Measurements from ENCODE around the gene ADPRM. TPM values are rescaled to one million over a fixed set of nuclear protein-coding genes. Genes with fewer than 3 reads are reported as not detected.

Gene ADPRM
- total RNA-seq, 1 donor from 2014 or later = 8.9 TPM

DNA sequence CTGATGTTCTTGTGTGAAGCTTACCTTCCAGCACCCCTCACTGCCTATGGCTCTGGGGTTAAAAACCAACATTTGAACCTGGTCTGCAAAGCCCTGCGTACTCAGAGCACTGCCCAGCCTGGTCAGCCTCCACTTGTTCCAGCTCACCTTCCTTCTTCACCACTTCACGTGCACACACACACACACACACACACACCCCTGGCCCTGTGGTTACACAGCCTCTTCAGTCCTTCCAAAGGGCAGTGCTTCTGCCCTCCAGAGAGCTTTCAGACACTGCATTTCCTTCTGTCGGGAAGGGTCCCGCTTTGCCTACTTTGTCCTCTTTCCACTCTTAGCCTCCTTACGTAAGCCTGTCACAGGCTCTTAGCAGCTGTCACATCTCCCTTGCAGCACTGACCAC lies 42.0 kb downstream of the ADPRM start:
- no peaks in the 10 kb centered on the region for H3K79me2 ChIP-seq (ENCODE audit: low read depth)
- no peak overlapping the region for H3K27ac ChIP-seq
- no peaks in the 10 kb centered on the region for H4K20me1 ChIP-seq (ENCODE audit: low read depth)
- H3F3A ChIP-seq (ENCODE audit: low read depth) = no peaks in the 10 kb centered on the region
- H3K4me1 ChIP-seq = no peaks in the 10 kb centered on the region
- Mint-ChIP-seq H3K4me1 (peaks cover 12% of the 10 kb centered on the region), H3K4me3 (no peak overlapping the region), H3K27me3 (ENCODE audit: insufficient read depth, low read depth) (peaks cover 6% of the 10 kb centered on the region), H3K27ac (no peak overlapping the region), H3K9me3 (no peaks in the 10 kb centered on the region), H3K36me3 (peaks cover under 1% of the 10 kb centered on the region)
- no peaks in the 10 kb centered on the region for H3K27me3 ChIP-seq
- no peaks in the 10 kb centered on the region for H3K9me3 ChIP-seq (ENCODE audit: low read depth)
- H2AFZ ChIP-seq (replicated peaks) = no peak overlapping the region
- no peak for DNase-seq (ENCODE audit: low spot score)
- no peaks in the 10 kb centered on the region for H3K36me3 ChIP-seq
- TF ChIP-seq EZH2phosphoT487 (IDR thresholded peaks at IDR 0.05) (no peak), EZH2 (IDR thresholded peaks at IDR 0.05) (no peak)
- TF ChIP-seq, protein P1, sequence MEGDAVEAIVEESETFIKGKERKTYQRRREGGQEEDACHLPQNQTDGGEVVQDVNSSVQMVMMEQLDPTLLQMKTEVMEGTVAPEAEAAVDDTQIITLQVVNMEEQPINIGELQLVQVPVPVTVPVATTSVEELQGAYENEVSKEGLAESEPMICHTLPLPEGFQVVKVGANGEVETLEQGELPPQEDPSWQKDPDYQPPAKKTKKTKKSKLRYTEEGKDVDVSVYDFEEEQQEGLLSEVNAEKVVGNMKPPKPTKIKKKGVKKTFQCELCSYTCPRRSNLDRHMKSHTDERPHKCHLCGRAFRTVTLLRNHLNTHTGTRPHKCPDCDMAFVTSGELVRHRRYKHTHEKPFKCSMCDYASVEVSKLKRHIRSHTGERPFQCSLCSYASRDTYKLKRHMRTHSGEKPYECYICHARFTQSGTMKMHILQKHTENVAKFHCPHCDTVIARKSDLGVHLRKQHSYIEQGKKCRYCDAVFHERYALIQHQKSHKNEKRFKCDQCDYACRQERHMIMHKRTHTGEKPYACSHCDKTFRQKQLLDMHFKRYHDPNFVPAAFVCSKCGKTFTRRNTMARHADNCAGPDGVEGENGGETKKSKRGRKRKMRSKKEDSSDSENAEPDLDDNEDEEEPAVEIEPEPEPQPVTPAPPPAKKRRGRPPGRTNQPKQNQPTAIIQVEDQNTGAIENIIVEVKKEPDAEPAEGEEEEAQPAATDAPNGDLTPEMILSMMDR (IDR thresholded peaks at IDR 0.05) = no peak
- H3K4me3 ChIP-seq = no peak overlapping the region
- no peak overlapping the region for H3K9ac ChIP-seq
- no peak overlapping the region for H3K4me2 ChIP-seq

DNA sequence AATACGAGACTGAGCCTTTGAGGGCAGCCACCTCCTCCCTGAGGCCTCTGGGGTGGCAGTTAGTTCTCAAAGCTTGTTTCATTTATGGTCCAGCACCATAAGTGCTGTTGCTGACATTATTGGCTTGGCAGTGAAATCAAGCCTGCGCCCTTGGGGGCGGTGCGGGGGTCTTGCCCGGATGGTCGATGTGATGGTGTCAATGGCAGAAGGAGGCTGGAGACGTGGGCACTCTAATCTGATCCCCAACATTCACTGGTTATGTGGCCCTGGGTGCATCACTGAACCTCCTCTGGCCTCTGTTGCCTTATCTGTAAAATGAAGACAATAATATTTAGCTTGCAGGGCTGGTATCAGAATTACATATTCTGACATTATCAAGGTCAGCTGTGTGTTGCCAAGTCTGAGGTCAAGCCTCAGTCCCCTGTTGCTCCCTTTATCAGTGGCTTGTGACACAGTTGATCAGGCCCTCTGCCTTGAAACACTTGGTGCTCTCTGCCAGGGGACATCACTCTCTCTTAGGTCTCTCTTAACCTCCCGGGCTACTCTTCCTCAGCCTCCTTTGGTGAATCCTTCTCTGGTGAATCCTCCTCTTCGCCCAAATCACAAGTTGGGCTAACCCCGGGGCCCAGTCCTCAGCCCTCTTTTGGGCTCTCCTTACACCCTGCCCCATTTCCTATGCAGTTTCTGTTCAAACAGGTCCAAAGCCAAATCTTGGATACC lies 44.2 kb downstream of the ADPRM start:
- Mint-ChIP-seq H3K9me3 (no peaks in the 10 kb centered on the region), H3K4me3 (no peak overlapping the region), H3K27ac (no peak overlapping the region), H3K4me1 (peaks cover 23% of the 10 kb centered on the region), H3K27me3 (ENCODE audit: insufficient read depth, low read depth) (peaks cover 4% of the 10 kb centered on the region), H3K36me3 (peaks cover 1% of the 10 kb centered on the region)
- Histone ChIP-seq H3K27ac (no peak overlapping the region), H2AFZ (replicated peaks) (no peak overlapping the region), H4K20me1 (ENCODE audit: low read depth) (no peaks in the 10 kb centered on the region), H3K9ac (no peak overlapping the region), H3K4me1 (no peaks in the 10 kb centered on the region), H3K4me2 (no peak overlapping the region), H3F3A (ENCODE audit: low read depth) (no peaks in the 10 kb centered on the region), H3K4me3 (no peak overlapping the region), H3K9me3 (ENCODE audit: low read depth) (no peaks in the 10 kb centered on the region), H3K79me2 (ENCODE audit: low read depth) (no peaks in the 10 kb centered on the region), H3K36me3 (no peaks in the 10 kb centered on the region), H3K27me3 (no peaks in the 10 kb centered on the region)
- TF ChIP-seq, protein P1 (IDR thresholded peaks at IDR 0.05) = no peak
- TF ChIP-seq EZH2phosphoT487 (IDR thresholded peaks at IDR 0.05) = no peak
- no peak for TF ChIP-seq EZH2 (IDR thresholded peaks at IDR 0.05)
- DNase-seq (ENCODE audit: low spot score) = no peak

DNA sequence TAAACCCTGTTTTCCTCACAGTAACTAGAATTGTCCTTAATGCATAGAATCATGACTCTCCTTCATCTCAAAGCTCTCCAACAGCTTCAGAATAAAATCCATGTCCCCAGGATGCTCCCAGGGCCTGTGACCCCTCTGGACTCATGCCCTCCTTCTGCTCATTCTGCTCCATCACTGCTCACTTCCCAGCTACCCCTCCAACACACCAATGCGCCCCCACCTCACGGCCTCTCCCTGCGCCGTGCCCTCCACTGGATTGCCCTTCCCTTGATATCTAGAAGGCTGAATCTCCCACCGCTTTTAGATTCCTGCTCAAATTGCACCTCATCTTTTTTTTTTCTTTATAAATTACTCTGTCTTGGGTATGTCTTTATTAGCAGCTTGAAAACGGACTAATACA lies 45.0 kb downstream of the ADPRM start:
- TF ChIP-seq, protein P1 (IDR thresholded peaks at IDR 0.05) = no peak
- TF ChIP-seq EZH2phosphoT487 (IDR thresholded peaks at IDR 0.05) (no peak), EZH2 (IDR thresholded peaks at IDR 0.05) (no peak)
- Histone ChIP-seq H2AFZ (replicated peaks) (no peak overlapping the region), H4K20me1 (ENCODE audit: low read depth) (no peaks in the 10 kb centered on the region), H3K27ac (no peak overlapping the region), H3K27me3 (no peaks in the 10 kb centered on the region), H3F3A (ENCODE audit: low read depth) (no peaks in the 10 kb centered on the region), H3K9me3 (ENCODE audit: low read depth) (no peaks in the 10 kb centered on the region), H3K79me2 (ENCODE audit: low read depth) (no peaks in the 10 kb centered on the region), H3K4me1 (no peaks in the 10 kb centered on the region), H3K9ac (no peak overlapping the region), H3K4me2 (no peak overlapping the region), H3K36me3 (no peaks in the 10 kb centered on the region), H3K4me3 (no peak overlapping the region)
- Mint-ChIP-seq H3K36me3 (peaks cover 1% of the 10 kb centered on the region), H3K27ac (peak overlapping the region; percentile 13), H3K9me3 (no peaks in the 10 kb centered on the region), H3K27me3 (ENCODE audit: insufficient read depth, low read depth) (peaks cover 4% of the 10 kb centered on the region), H3K4me3 (no peak overlapping the region), H3K4me1 (peaks cover 21% of the 10 kb centered on the region)
- no peak for DNase-seq (ENCODE audit: low spot score)

Data from neural progenitor cell (in vitro differentiated cells).